Mesodermal cell (in vitro differentiated cells): Measurements from ENCODE around the gene CLCN7.

ENCODE experiments used
- H3K27ac ChIP-seq: 2 replicates; pipeline ENCODE4 v1.7.0; 2013; ENCODE audit warnings: mild to moderate bottlenecking, low read depth, low read length, moderate library complexity; ENCODE audit not compliant: severe bottlenecking
- H3K36me3 ChIP-seq: 2 replicates; pipeline ENCODE4 v1.7.1; 2013; ENCODE audit warnings: mild to moderate bottlenecking, low read length, moderate library complexity; ENCODE audit not compliant: control insufficient read depth, insufficient read depth
- H3K4me1 ChIP-seq: one replicate; pipeline ENCODE4 v1.7.1; 2013; ENCODE audit warnings: mild to moderate bottlenecking, low read length; ENCODE audit not compliant: insufficient read depth, control insufficient read depth, poor library complexity, severe bottlenecking
- H3K4me3 ChIP-seq: 2 replicates; pipeline ENCODE4 v1.7.0; 2013; ENCODE audit warnings: low read length, control low read depth, mild to moderate bottlenecking; ENCODE audit not compliant: insufficient read depth, poor library complexity, severe bottlenecking; ENCODE audit errors: extremely low read depth
- H3K9me3 ChIP-seq: 2 replicates; pipeline ENCODE4 v1.7.1; 2013; ENCODE audit warnings: mild to moderate bottlenecking, low read length, moderate library complexity; ENCODE audit not compliant: control insufficient read depth
- WGBS, 2 experiments: methylation state at CpG; one replicate each; pipeline ENCODE4 v1.1.5; 2013; ENCODE audit warnings: missing lambda C conversion rate in 2 of 2; ENCODE audit not compliant: insufficient coverage in 2 of 2; 5-methylcytosine and 5-hydroxymethylcytosine counted together

CLCN7 gene

DNA sequence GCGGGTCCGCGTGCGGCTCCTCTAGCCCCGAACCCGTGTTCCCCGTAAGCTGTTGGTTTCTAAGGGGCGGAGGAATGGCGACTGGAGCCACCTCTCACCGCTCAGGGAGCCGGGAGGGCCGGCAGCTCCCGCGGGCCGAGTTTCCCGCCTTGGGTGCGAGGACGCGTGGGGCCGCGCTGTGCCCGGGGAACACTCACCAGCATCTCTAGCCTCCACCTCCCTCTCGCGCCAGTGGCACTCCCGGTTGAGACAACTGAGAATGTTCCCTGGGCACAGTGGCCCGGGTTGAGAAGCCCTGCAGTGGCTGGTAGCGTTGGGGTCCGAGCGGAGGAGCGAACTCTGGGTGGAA lies 18.9 kb upstream of the CLCN7 start:
- peaks cover 37% of the 10 kb centered on the region for H3K36me3 ChIP-seq
- H3K4me1 ChIP-seq: peaks cover 8% of the 10 kb centered on the region
- 0 to 2% methylated on average over 26 to 28 of the region's 30 CpGs for WGBS, 2 experiments
- peak overlapping the region; percentile 76 for H3K4me3 ChIP-seq
- H3K27ac ChIP-seq: no peak overlapping the region
- no peaks in the 10 kb centered on the region for H3K9me3 ChIP-seq

DNA sequence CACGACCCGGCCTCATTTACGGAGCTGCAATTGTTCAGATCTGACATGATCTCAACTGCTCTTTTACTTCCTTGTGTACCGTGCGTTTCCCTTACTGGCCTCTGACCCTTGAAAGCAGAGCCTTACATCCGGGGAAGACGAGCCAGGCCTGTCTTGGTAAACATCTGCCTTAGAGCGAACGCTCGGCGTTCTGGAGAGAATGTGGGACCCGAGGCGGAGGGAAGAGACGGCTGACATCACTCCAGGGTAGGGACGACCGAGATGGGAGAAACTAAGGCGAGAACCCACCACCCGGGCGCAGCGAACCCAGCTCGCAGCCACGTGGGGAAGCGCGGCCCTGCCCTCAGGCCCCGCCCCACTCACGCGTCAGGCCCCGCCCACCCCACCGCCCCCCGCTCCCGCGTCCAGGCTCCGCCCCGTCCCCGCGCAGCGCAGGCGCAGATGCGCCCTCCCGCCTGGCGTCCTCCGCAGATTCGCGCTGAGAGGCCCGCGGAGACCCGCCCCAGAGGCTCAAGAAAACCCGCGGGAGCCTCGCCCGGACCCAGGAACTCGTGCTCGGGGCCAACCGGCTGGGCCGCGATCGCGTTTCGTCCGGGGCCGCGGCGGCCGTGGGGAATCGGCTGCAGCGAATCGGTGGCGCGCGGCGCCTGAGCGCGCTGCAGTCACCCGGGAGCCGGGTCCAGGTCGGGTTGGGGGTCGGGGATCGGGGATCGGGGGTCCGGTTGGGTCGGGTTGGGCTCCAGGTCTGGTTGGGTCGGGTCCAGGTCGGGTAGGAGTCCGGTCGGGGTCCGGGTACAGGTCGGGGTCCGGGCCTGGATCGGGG lies 18.3 kb upstream of the CLCN7 start, which contains the start of gene TELO2:
Gene TELO2 (plus strand): TSS at position 438 of the 823 bp plus-strand sequence. CDS start 922 bp downstream, outside the sequence.
- H3K9me3 ChIP-seq: no peaks in the 10 kb centered on the region
- WGBS, 2 experiments: 2 to 3% methylated on average over 63 to 68 of the region's 89 CpGs
- H3K4me3 ChIP-seq: peak within 1 kb of the TSS; percentile 76
- peaks cover 8% of the 10 kb centered on the region for H3K4me1 ChIP-seq
- H3K36me3 ChIP-seq: peaks cover 31% of the 10 kb centered on the region
- peak within 1 kb of the TSS; percentile 86 for H3K27ac ChIP-seq

DNA sequence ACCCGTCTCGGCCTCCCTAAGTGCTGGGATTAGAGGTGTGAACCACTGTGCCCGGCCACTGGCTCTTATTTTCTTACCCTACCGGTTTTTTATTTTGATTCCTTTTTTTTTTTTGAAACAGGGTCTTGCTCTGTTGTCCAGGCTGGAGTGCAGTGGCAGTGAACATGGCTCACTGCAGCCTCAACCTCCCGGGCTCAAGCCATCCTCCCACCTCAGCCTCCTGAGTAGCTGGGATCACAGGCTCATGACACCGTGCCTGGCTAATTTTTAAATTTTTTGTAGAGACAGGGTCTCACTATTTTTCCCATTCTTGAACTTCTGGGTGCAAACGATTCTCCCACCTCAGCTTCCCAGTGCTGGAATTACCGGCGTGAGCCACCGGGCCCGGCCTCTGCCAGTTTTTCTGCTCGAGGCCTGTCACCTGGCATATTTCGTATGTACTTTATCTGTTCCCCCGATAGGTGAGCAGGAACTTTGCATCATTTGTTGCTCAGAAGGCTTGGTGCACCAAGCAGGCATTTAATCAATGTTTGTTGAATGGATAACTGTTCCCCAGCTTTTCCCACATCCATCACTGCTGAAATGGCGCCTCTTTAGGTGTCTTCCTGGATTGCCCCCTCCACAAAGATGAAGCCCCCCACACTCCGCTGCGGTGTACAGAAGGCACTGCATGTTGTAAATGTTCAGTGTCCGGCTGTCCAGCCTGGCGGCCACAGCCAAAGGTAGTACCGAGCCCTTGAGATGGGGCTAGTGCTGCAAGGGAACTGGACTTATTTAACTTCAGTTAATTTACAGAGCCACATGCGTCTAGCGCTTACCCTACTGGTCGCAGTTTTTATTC lies 17.5 kb upstream of the CLCN7 start:
- Histone ChIP-seq H3K4me3 (peak overlapping the region; percentile 76), H3K36me3 (peaks cover 24% of the 10 kb centered on the region), H3K4me1 (peaks cover 8% of the 10 kb centered on the region), H3K9me3 (no peaks in the 10 kb centered on the region), H3K27ac (peak overlapping the region; percentile 86)
- 94 to 95% methylated on average over 21 to 22 of the region's 23 CpGs for WGBS, 2 experiments

DNA sequence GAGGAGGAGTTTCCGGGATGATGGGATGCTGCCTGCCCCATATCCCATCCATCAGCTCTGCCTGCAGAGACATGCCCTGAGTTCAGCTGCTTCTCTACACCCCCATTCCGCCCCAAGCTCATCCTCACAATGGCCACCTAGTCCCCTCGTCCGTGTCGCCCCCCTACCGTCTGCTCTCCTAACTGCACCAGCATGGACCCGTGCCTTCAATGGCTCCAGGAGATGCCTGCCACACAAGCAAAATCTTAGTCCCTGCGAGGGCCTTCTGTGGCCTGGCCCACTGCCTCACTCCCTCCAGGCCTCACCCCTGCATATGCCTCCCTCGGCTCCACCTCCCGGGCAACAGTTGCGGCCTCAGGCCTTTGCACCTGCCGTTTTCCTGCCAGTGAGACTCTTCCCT lies 16.5 kb upstream of the CLCN7 start:
- 82 to 84% methylated on average over 12 of the region's 12 CpGs for WGBS, 2 experiments
- H3K27ac ChIP-seq: no peak overlapping the region
- H3K4me3 ChIP-seq: no peak overlapping the region
- H3K36me3 ChIP-seq: peaks cover 14% of the 10 kb centered on the region
- H3K9me3 ChIP-seq: no peaks in the 10 kb centered on the region
- H3K4me1 ChIP-seq: peaks cover 8% of the 10 kb centered on the region

DNA sequence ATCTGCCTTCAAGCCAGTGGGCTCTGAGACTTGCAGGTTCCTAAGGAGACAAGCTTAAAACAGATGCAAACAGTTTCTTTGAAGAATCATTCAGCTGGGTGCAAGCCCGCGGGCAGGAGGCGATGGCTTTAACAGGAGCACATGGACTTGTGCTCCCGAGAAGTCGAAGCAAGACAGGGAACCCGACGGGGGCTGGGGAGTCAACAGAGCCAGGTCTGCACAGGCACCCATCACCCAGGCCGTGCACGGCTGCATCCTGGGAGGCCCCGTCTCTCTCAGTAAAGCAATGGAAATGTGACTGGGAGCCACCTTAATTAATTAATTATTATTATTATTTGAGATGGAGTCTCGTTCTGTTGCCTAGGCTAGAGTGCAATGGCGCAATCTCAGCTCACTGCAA lies 14.2 kb upstream of the CLCN7 start:
- Histone ChIP-seq H3K4me1 (peaks cover 4% of the 10 kb centered on the region), H3K4me3 (no peak overlapping the region), H3K9me3 (no peaks in the 10 kb centered on the region), H3K27ac (no peak overlapping the region), H3K36me3 (no peaks in the 10 kb centered on the region)
- 89 to 90% methylated on average over 8 of the region's 12 CpGs for WGBS, 2 experiments

DNA sequence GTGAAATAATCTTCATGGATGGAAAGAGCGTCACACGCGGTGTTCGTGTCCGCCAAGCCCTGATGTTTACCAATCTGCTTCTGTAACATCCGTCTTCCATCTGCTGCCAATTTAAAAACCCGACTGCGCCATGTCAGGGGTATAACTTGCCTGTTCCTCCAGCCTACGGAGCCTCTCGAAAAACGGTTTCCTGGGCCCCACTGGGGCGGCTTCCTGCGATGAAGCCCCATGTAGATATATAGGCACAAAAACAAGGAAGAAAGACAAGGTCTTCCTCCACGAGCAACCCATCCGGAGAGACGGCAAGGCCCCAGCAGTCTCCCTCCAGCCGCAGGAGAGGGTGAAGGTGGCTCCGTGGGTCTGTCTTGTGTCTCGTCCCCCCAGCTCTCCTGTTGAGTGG lies 13.8 kb upstream of the CLCN7 start, which contains the start of gene PTX4:
Gene PTX4 (minus strand): TSS at position 326 of the 400 bp plus-strand sequence. CDS start 35 bp downstream, at position 291.
- H3K4me3 ChIP-seq: no peak within 1 kb of the TSS
- WGBS, 2 experiments: 91 to 93% methylated on average over 19 of the region's 19 CpGs
- H3K9me3 ChIP-seq: no peaks in the 10 kb centered on the region
- H3K27ac ChIP-seq: no peak within 1 kb of the TSS
- H3K4me1 ChIP-seq: peaks cover 4% of the 10 kb centered on the region
- H3K36me3 ChIP-seq: no peaks in the 10 kb centered on the region

DNA sequence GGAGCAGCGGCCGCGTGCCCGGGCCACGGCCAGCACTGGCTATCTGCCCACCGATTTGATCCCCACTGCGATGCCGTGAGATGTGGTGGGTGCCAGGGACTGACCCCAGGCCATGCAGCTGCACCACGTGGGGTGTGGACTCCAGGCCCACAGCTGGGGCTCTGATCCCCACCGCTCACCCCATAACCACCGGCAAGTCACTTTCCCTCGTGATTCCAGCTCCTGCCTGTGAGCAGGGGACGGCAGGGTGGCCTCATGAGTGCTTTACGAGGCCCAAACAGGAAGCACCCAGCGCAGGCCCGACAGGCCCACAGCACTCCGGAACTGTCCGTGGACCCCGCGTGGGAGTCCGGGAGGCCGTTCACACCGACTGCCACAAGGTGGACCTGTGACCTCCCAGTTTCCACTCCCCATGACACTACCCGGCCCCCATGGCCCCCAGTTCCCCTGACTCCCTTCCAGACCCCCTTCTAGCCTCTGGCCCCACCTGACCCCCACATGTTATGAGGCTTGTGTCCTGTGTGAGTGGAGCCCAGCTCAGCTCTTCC lies 13.3 kb upstream of the CLCN7 start:
- H3K4me1 ChIP-seq: peaks cover 4% of the 10 kb centered on the region
- H3K27ac ChIP-seq: no peak overlapping the region
- no peak overlapping the region for H3K4me3 ChIP-seq
- H3K36me3 ChIP-seq: no peaks in the 10 kb centered on the region
- no peaks in the 10 kb centered on the region for H3K9me3 ChIP-seq
- WGBS, 2 experiments: 92 to 94% methylated on average over 22 to 24 of the region's 24 CpGs

DNA sequence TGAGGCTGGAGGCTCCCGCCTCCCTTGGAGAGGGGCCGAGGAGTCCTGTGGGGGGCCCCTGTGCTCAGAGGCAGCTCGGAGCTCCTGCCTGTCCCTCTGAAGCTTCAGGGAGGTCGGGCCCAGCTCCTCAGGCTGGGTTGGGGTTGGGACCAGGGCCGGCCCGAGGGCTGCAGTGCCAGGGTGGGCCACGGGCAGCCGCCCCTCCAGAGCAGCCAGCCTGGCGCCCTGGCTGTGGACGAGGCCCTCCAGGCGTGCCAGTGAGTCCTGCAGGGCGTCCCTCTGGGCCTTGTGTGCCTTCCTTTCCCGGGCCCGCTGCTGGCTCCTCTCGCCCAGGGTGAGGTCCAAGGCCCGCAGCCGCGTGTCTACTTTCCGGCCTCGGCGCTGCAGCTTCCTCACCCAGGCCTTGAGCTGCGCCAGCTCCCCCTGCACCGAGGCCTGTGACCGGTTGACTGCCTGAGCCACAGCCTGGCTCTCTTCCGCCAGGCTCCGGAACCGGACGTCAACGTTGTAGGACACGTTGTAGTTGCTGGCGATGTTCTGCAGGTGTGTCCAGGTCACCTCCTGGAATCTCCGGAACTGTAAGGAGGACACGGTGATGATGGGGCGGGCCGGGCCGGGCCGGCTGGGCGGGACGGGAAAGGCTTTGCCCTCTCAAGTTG lies 12.7 kb upstream of the CLCN7 start:
- Histone ChIP-seq H3K36me3 (no peaks in the 10 kb centered on the region), H3K4me1 (peaks cover 1% of the 10 kb centered on the region), H3K27ac (no peak overlapping the region), H3K4me3 (no peak overlapping the region), H3K9me3 (no peaks in the 10 kb centered on the region)
- WGBS, 2 experiments: 92% methylated on average over 39 of the region's 39 CpGs

DNA sequence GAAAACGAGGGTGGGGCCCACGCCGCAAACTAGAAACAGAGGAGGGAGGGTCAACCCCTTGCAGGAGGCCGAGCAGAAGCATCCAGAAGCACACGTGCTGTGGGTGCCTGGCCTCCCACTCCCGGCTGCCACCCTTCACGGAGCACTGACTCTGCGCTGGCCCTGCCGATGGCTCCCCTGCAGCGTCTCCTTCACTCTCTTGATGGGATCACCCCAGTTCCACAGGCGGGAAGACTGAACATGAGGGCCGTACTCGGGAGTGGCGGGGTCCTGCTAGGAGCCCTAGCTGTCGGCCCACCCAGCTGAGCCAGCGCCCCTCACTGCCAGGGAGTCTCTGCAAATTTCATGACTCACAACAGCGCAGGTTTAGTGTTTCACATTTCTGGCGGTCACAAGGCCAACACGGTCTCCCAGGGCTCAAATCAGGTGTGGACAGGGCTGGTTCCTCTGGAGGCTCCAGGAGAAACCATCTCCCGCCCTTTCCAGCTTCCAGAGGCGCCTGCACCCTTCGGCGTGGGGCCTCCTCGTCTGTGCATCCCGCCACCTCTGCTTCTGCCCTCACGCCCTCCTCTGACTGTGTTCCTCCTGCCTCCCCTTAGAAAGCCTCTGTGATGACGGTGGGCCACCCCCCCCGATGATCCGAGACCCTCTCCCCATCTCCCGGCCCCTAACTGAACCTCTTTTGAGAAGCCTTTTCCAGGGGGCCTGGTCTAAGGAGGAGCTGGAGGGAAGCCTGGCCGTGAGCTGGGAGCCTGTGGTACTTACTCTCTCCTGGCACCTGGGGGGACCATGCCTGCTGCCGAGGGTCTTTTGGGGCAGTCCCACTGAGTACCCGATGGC lies 11.9 kb upstream of the CLCN7 start:
- Histone ChIP-seq H3K4me1 (no peaks in the 10 kb centered on the region), H3K27ac (no peak overlapping the region), H3K36me3 (no peaks in the 10 kb centered on the region), H3K4me3 (no peak overlapping the region), H3K9me3 (no peaks in the 10 kb centered on the region)
- 86% methylated on average over 29 of the region's 33 CpGs for WGBS, 2 experiments
